CD8-positive, alpha-beta memory T cell (primary cell): ENCODE results near the gene FAM9A. TPM values are rescaled to one million over a fixed set of nuclear protein-coding genes. Genes with fewer than 3 reads are reported as not detected.
A peak's percentile ranks its signal among the peaks of the same experiment; 100 is the strongest.
"Not testable (repeated sequence)": the region's sequence is repeated elsewhere in the genome, so short reads cannot be mapped to it uniquely, and the experiment has no call there.

ENCODE experiments used
- CTCF ChIA-PET: fragments of 350-600 bp; sonication (Branson Sonifier 250); formaldehyde crosslinking; loops from one replicate; lab custom pipeline; 2021; ENCODE audit warnings: antibody characterized with exemption; lab: Charles Lee
- POLR2A ChIA-PET: fragments of 350-600 bp; sonication (Branson Sonifier 250); formaldehyde crosslinking; loops from one replicate; lab custom pipeline; 2021; ENCODE audit warnings: antibody characterized with exemption; lab: Charles Lee
- DNase-seq, 5 donors: peaks; one replicate each; pipeline versions ENCODE4 v3.0.0 to v3.0.0-alpha.2; 2020 to 2022; ENCODE audit warnings: mixed read lengths in 1 of 5
- H3K27ac ChIP-seq: one replicate; pipeline ENCODE4 v1.7.0; 2013; ENCODE audit warnings: low read depth, mild to moderate bottlenecking, low read length, moderate library complexity
- H3K27me3 ChIP-seq: 2 replicates; pipeline ENCODE4 v1.7.0; 2013; ENCODE audit warnings: low read length, mild to moderate bottlenecking; ENCODE audit not compliant: insufficient read depth, poor library complexity, severe bottlenecking
- H3K36me3 ChIP-seq: 2 replicates; pipeline ENCODE4 v1.7.0; 2013; ENCODE audit warnings: mild to moderate bottlenecking, low read length, moderate library complexity; ENCODE audit not compliant: insufficient read depth
- H3K4me1 ChIP-seq: 2 replicates; pipeline ENCODE4 v1.7.0; 2013; ENCODE audit warnings: mild to moderate bottlenecking, low read length, moderate library complexity; ENCODE audit not compliant: insufficient read depth
- H3K4me3 ChIP-seq: 2 replicates; pipeline ENCODE4 v1.7.0; 2013; ENCODE audit warnings: mild to moderate bottlenecking, low read length
- H3K9me3 ChIP-seq: 2 replicates; pipeline ENCODE4 v1.7.0; 2013; ENCODE audit warnings: mild to moderate bottlenecking, low read length
- H3K27ac Mint-ChIP-seq, 8 donors: one replicate each; pipeline ENCODE4 v1.8.0; 2020 to 2021; ENCODE audit warnings: mixed read lengths in 8 of 8, mild to moderate bottlenecking in 6 of 8, inconsistent platforms in 3 of 8, moderate library complexity in 3 of 8
- H3K27me3 Mint-ChIP-seq, 2 donors: one replicate each; pipeline ENCODE4 v1.8.0; 2020 to 2021; ENCODE audit warnings: mixed read lengths in 2 of 2, mild to moderate bottlenecking in 1 of 2, moderate library complexity in 1 of 2
- H3K36me3 Mint-ChIP-seq, 3 donors: one replicate each; pipeline ENCODE4 v1.8.0; 2020 to 2021; ENCODE audit warnings: mixed read lengths in 3 of 3, inconsistent platforms in 1 of 3, mild to moderate bottlenecking in 1 of 3
- H3K4me1 Mint-ChIP-seq, 3 donors: one replicate each; pipeline ENCODE4 v1.8.0; 2020 to 2021; ENCODE audit warnings: mixed read lengths in 3 of 3, inconsistent platforms in 1 of 3, mild to moderate bottlenecking in 1 of 3
- H3K4me3 Mint-ChIP-seq, 7 donors: one replicate each; pipeline ENCODE4 v1.8.0; 2020 to 2021; ENCODE audit warnings: mixed read lengths in 7 of 7, mild to moderate bottlenecking in 6 of 7, moderate library complexity in 4 of 7, inconsistent platforms in 2 of 7
- H3K9me3 Mint-ChIP-seq, 5 donors: one replicate each; pipeline ENCODE4 v1.8.0; 2020 to 2022; ENCODE audit warnings: mixed read lengths in 5 of 5, mild to moderate bottlenecking in 3 of 5, moderate library complexity in 2 of 5, inconsistent platforms in 1 of 5
- polyA plus RNA-seq: library from polyadenylated mRNA; unstranded; fragments of 300-500 nt; fragmentation: Illumina TruSeq; gene quantifications from one replicate; pipeline ENCODE4 v1.2.3, GENCODE V29; 2021
- total RNA-seq, 2 experiments: library from RNA; stranded (reverse); gene quantifications; one replicate each; pipeline ENCODE4 v1.2.3, GENCODE V29; 2021

Gene FAM9A
- total and polyA plus RNA-seq, 3 experiments from 2014 or later = not detected

GRCh38 chrX:8773117-8773516 is 28.1 kb downstream of the FAM9A start:
- Histone ChIP-seq H3K27me3 (no peaks in the 10 kb centered on the region), H3K9me3 (no peaks in the 10 kb centered on the region), H3K27ac (no peak overlapping the region), H3K4me3 (no peak overlapping the region), H3K36me3 (no peaks in the 10 kb centered on the region), H3K4me1 (peaks cover 4% of the 10 kb centered on the region)
- POLR2A ChIA-PET = no interaction called here
- Mint-ChIP-seq H3K27ac (no peak overlapping the region), H3K27me3 (peaks cover 3 to 9% of the 10 kb centered on the region in 2 donors), H3K4me3 (peak overlapping the region in 2 of 7 donors; percentile 14 to 23), H3K4me1 (peaks cover 15 to 27% (median 19%) of the 10 kb centered on the region in 3 donors), H3K9me3 (peaks cover 0 to 18% (median 9%) of the 10 kb centered on the region in 5 donors), H3K36me3 (peaks cover 0 to 10% (median 0%) of the 10 kb centered on the region in 3 donors)
- CTCF ChIA-PET = no interaction called here
- peak in 1 of 5 donors; percentile 7 for DNase-seq

DNA sequence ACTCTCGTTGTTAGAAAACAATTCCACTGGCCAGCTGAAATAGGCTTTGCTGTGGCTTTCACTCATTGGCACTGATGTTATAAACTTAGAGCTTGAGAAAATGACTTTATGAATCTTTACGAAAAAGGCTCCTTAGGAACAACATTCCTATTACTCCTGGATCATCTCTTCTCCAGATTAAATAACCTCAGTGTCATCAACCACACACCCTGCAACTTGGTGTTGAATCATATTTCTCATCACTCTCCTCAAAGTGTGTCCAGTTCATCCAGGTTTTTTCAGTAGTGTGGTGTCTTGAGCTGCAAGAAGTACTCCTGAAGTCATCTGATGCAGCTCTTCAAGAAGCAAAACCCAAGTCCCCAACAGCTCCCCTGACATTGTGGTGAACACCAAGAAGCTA is 41.2 kb downstream of the FAM9A start:
- Mint-ChIP-seq H3K9me3 (peaks cover 0 to 4% (median 2%) of the 10 kb centered on the region in 5 donors), H3K27ac (no peak overlapping the region), H3K4me3 (no peak overlapping the region), H3K36me3 (no peaks in the 10 kb centered on the region), H3K4me1 (peaks cover 0 to 4% (median 2%) of the 10 kb centered on the region in 3 donors), H3K27me3 (peaks cover 7 to 30% of the 10 kb centered on the region in 2 donors)
- ChIA-PET CTCF (no interaction called here), POLR2A (no interaction called here)
- Histone ChIP-seq H3K9me3 (no peaks in the 10 kb centered on the region), H3K27me3 (no peaks in the 10 kb centered on the region), H3K4me1 (no peaks in the 10 kb centered on the region), H3K36me3 (no peaks in the 10 kb centered on the region), H3K4me3 (no peak overlapping the region), H3K27ac (no peak overlapping the region)
- no peak for DNase-seq

DNA sequence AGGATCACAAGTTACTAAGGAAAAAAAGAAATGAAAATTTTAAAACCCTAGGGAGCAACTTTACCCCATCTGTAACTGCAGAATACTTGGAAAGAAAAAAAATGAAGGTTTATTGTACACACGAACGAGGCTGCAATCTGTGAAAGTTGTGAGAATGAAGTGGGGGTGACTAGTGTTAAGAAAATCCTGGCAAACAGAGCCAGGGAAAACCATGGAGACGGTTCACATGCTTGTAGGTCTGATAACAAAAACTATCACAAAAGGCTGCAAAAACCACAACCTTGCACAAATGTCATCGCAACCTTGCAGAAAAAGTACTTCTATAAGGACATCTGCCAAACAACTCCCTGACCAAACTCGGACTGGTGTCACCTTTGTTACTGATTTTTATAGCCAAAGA is 42.5 kb downstream of the FAM9A start:
- CTCF ChIA-PET, H3K4me3 ChIP-seq, H3K27me3 ChIP-seq, H3K4me1 ChIP-seq, H3K27ac ChIP-seq, H3K36me3 Mint-ChIP-seq, H3K36me3 ChIP-seq, H3K4me1 Mint-ChIP-seq, H3K27ac Mint-ChIP-seq, H3K9me3 ChIP-seq, H3K9me3 Mint-ChIP-seq, POLR2A ChIA-PET, H3K4me3 Mint-ChIP-seq, DNase-seq: not testable (repeated sequence)
- peaks cover 8 to 27% of the 10 kb centered on the region in 2 donors for H3K27me3 Mint-ChIP-seq

GRCh38 chrX:8757609-8758389 is 43.4 kb downstream of the FAM9A start:
- CTCF ChIA-PET = interaction anchor here (1.3 kb wide), 1 partner anchor 55 kb away, joined by 3 read pairs; no protein-coding TSS in a partner anchor

DNA sequence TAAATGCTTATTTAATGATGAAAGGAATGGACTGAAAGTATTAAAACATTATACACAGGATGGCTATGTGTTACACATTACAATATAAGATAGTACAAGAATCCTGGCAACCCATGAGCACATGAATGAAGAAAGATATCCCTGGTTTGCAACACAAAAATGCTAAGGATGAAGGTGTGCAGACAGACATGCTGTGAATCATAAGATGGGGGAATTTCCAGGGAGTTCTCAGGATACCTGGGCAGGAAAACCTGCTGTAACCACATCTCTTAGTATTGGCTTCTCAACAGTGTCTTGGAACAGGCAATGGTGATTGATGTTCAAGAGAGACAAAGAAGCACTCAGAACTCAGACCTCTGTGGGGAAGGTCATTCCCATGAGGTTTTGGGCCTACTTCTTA is 45.4 kb downstream of the FAM9A start:
- Mint-ChIP-seq H3K27me3 (peaks cover 9 to 10% of the 10 kb centered on the region in 2 donors), H3K27ac (peak overlapping the region in 1 of 8 donors; percentile 5), H3K4me3 (no peak overlapping the region), H3K9me3 (peaks cover 0 to 4% (median 2%) of the 10 kb centered on the region in 5 donors), H3K4me1 (peaks cover 0 to 4% (median 2%) of the 10 kb centered on the region in 3 donors), H3K36me3 (no peaks in the 10 kb centered on the region)
- H3K4me1 ChIP-seq = no peaks in the 10 kb centered on the region
- H3K27ac ChIP-seq = no peak overlapping the region
- H3K4me3 ChIP-seq = no peak overlapping the region
- POLR2A ChIA-PET = no interaction called here
- no peaks in the 10 kb centered on the region for H3K36me3 ChIP-seq
- no peaks in the 10 kb centered on the region for H3K9me3 ChIP-seq
- CTCF ChIA-PET = interaction anchor here (1.0 to 1.3 kb wide), 2 partner anchors 11 to 60 kb away, joined by 3 to 4 read pairs; no protein-coding TSS in a partner anchor
- no peaks in the 10 kb centered on the region for H3K27me3 ChIP-seq
- no peak for DNase-seq

More at GRCh38 chrX:8757609-8758389, 43.4 kb downstream of the FAM9A start:
- H3K36me3 Mint-ChIP-seq, H3K4me3 Mint-ChIP-seq, POLR2A ChIA-PET, H3K9me3 Mint-ChIP-seq, H3K4me3 ChIP-seq, H3K4me1 ChIP-seq, DNase-seq, H3K9me3 ChIP-seq, H3K36me3 ChIP-seq, H3K4me1 Mint-ChIP-seq, H3K27ac Mint-ChIP-seq, H3K27ac ChIP-seq, H3K27me3 ChIP-seq: not testable (repeated sequence)
- peaks cover 8 to 23% of the 10 kb centered on the region in 2 donors for H3K27me3 Mint-ChIP-seq

DNA sequence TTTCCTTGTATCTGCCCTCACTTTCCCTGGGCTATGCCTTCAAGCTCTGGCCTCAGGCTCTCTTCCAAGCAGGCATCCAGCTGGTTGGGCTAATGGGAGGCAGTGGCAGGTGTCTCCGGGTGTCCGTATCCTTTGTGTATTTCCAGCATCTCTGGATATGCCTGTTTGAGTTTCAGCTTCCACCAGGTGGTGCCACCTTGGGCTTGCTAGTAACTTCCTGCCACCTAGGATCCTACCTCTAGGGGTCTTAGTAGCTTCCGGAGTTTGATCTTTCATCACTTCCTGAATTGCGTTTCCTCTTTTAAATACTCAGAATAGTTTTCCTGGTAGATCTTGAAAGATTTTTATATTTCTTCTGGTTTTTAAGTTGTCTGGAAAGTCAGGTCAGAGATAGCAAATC is 46.1 kb downstream of the FAM9A start:
- Histone ChIP-seq H3K4me1 (no peaks in the 10 kb centered on the region), H3K27me3 (no peaks in the 10 kb centered on the region), H3K4me3 (no peak overlapping the region), H3K27ac (no peak overlapping the region), H3K9me3 (no peaks in the 10 kb centered on the region), H3K36me3 (no peaks in the 10 kb centered on the region)
- Mint-ChIP-seq H3K4me1 (peaks cover 0 to 4% (median 2%) of the 10 kb centered on the region in 3 donors), H3K27ac (no peak overlapping the region), H3K4me3 (no peak overlapping the region), H3K9me3 (peaks cover 0 to 4% (median 0%) of the 10 kb centered on the region in 5 donors), H3K36me3 (no peaks in the 10 kb centered on the region), H3K27me3 (peaks cover 6 to 7% of the 10 kb centered on the region in 2 donors)
- ChIA-PET POLR2A (no interaction called here), CTCF (interaction anchor here (1.0 to 1.3 kb wide), 2 partner anchors 10 to 61 kb away, joined by 3 to 4 read pairs; no protein-coding TSS in a partner anchor)
- no peak for DNase-seq

- Histone ChIP-seq H3K27me3 (no peaks in the 10 kb centered on the region), H3K4me1 (no peaks in the 10 kb centered on the region), H3K4me3 (no peak overlapping the region), H3K27ac (no peak overlapping the region), H3K9me3 (no peaks in the 10 kb centered on the region), H3K36me3 (no peaks in the 10 kb centered on the region)
- Mint-ChIP-seq H3K9me3 (no peaks in the 10 kb centered on the region), H3K27me3 (peaks cover 9 to 10% of the 10 kb centered on the region in 2 donors), H3K4me3 (no peak overlapping the region), H3K4me1 (peaks cover 0 to 4% (median 3%) of the 10 kb centered on the region in 3 donors), H3K36me3 (no peaks in the 10 kb centered on the region), H3K27ac (no peak overlapping the region)
- no peak for DNase-seq
- ChIA-PET CTCF (interaction anchor here (0.8 kb wide), 1 partner anchor 11 kb away, joined by 3 read pairs; no protein-coding TSS in a partner anchor), POLR2A (no interaction called here)
These were observed 51.5 kb downstream of the FAM9A start for GRCh38 chrX:8749697-8750096.

DNA sequence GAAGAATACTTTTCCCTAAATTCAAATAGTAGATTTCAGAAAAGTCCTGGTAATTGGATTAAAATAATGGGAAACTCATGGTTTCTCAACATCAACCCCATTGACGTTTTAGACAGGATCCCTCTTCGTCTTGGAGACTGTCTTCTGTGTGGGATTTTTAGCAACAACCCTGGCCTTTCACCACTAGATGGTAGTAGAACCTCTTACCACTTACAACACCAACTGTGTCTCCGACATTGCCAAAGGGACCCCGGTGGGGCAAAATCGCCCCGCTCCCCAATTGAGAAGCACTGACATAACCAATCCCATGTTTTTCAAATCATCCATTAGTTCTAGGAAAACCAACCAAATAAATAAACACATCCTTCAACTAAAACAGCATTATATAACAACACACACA is 52.3 kb downstream of the FAM9A start:
- H3K36me3 Mint-ChIP-seq = no peaks in the 10 kb centered on the region
- peaks cover 7 to 11% of the 10 kb centered on the region in 2 donors for H3K27me3 Mint-ChIP-seq
- Histone ChIP-seq H3K4me3 (no peak overlapping the region), H3K4me1 (no peaks in the 10 kb centered on the region), H3K27ac (no peak overlapping the region), H3K27me3 (no peaks in the 10 kb centered on the region), H3K9me3 (no peaks in the 10 kb centered on the region), H3K36me3 (no peaks in the 10 kb centered on the region)
- CTCF ChIA-PET = interaction anchor here (0.8 kb wide), 1 partner anchor 11 kb away, joined by 3 read pairs; no protein-coding TSS in a partner anchor
- POLR2A ChIA-PET = no interaction called here
- H3K4me3 Mint-ChIP-seq = peak overlapping the region in 1 of 7 donors; percentile 24
- no peak overlapping the region for H3K27ac Mint-ChIP-seq
- peaks cover 0 to 4% (median 3%) of the 10 kb centered on the region in 3 donors for H3K4me1 Mint-ChIP-seq
- DNase-seq = peak in 1 of 5 donors; percentile 23
- H3K9me3 Mint-ChIP-seq = no peaks in the 10 kb centered on the region
